Lower lobe of right lung (tissue), 2 donors: ENCODE measurements around the gene CPEB1. TPM values are rescaled to one million over a fixed set of nuclear protein-coding genes. Genes with fewer than 3 reads are reported as not detected.

ENCODE experiments used
- ATAC-seq, 2 donors: fragments of 200-7000 bp; cut with Tn5 transposase; one replicate each; pipeline ENCODE4 v1.9.1; 2020 to 2022; ENCODE audit warnings: mild to moderate bottlenecking in 2 of 2, moderate library complexity in 2 of 2
- DNase-seq: peaks from one replicate; pipeline ENCODE4 v3.0.0-alpha.2; 2020
- H3K27ac ChIP-seq: fragments of 200-600 bp; one replicate; pipeline ENCODE4 v1.8.0; 2022
- H3K27me3 ChIP-seq: fragments of 200-600 bp; one replicate; pipeline ENCODE4 v1.8.0; 2022; ENCODE audit warnings: low read depth
- H3K36me3 ChIP-seq: fragments of 200-600 bp; one replicate; pipeline ENCODE4 v1.8.0; 2022; ENCODE audit warnings: mild to moderate bottlenecking
- H3K4me1 ChIP-seq: fragments of 200-600 bp; one replicate; pipeline ENCODE4 v1.8.0; 2022
- H3K4me3 ChIP-seq: fragments of 200-600 bp; one replicate; pipeline ENCODE4 v1.8.0; 2022; ENCODE audit warnings: mild to moderate bottlenecking
- H3K9me3 ChIP-seq: fragments of 200-600 bp; one replicate; pipeline ENCODE4 v1.8.0; 2022
- intact Hi-C: fragments of 100-400 bp; cut with DNase I; formaldehyde crosslinking; loops from one replicate; pipeline ENCODE4 v1.11.0; 2022
- total RNA-seq: library from RNA; stranded (reverse); fragmentation: NEBNext Ultra II Directional; extraction: Animal tissue kit (Norgen Biotek cat#: 25700); gene quantifications from one replicate; pipeline ENCODE4 v1.2.1, GENCODE V29; 2021
- TF ChIP-seq, protein P1 (sequence below): fragments of 200-600 bp; IDR thresholded peaks from one replicate; pipeline ENCODE4 v1.8.0; 2022; ENCODE audit warnings: antibody characterized with exemption, mild to moderate bottlenecking
- donor health status: DM: no; HTN: yes; CAD: no; lungs with severe emphysema.

The CPEB1 gene
- total RNA-seq, 1 donor from 2014 or later = 2.7 TPM

DNA sequence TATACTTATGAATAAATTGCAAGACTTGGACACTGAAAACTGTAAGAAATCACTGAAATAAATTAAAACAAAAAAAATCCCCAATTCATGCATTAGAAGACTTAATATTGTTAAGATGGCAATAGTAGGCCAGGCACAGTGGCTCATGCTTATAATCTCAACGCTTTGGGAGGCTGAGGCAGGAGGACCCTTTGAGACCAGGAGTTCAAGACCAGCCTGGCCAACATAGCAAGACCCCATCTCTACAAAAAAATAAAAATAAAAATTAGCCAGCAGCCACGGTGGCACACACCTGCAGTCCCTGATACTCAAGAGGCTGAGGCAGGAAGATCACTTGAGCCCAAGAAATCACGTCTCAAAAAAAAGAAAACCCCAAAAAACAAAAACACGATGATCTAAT is 35.8 kb downstream of the CPEB1 start:
- Histone ChIP-seq H3K36me3 (no peaks in the 10 kb centered on the region), H3K27ac (no peak overlapping the region), H3K4me3 (no peak overlapping the region), H3K27me3 (no peaks in the 10 kb centered on the region), H3K4me1 (no peaks in the 10 kb centered on the region), H3K9me3 (no peaks in the 10 kb centered on the region)
- DNase-seq (no peak), ATAC-seq (no peak)
- TF ChIP-seq, protein P1, sequence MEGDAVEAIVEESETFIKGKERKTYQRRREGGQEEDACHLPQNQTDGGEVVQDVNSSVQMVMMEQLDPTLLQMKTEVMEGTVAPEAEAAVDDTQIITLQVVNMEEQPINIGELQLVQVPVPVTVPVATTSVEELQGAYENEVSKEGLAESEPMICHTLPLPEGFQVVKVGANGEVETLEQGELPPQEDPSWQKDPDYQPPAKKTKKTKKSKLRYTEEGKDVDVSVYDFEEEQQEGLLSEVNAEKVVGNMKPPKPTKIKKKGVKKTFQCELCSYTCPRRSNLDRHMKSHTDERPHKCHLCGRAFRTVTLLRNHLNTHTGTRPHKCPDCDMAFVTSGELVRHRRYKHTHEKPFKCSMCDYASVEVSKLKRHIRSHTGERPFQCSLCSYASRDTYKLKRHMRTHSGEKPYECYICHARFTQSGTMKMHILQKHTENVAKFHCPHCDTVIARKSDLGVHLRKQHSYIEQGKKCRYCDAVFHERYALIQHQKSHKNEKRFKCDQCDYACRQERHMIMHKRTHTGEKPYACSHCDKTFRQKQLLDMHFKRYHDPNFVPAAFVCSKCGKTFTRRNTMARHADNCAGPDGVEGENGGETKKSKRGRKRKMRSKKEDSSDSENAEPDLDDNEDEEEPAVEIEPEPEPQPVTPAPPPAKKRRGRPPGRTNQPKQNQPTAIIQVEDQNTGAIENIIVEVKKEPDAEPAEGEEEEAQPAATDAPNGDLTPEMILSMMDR = no peak
- intact Hi-C loops = no loop called here

DNA sequence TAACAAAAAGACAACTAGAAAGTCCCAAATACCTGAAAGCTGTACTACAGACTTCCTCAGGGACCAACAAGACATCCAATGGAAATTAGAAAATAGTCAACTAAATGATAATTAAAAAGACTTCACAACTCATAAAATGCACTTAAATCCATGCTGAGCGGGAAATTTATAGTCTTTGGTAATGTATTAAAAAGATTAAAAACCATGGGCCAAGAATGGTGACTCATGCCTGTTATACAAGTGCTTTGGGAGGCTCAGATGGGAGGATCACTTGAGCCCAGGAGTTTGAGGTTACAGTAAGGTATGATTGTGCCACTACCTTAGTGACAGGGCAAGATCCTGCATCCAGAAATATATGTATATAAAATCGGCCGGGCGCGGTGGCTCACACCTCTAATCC is 45.0 kb downstream of the CPEB1 start:
- H3K27ac ChIP-seq = no peak overlapping the region
- TF ChIP-seq, protein P1 = no peak
- DNase-seq (no peak), ATAC-seq (no peak)
- no peaks in the 10 kb centered on the region for H3K36me3 ChIP-seq
- H3K9me3 ChIP-seq = no peaks in the 10 kb centered on the region
- H3K4me1 ChIP-seq = no peaks in the 10 kb centered on the region
- no peaks in the 10 kb centered on the region for H3K27me3 ChIP-seq
- no peak overlapping the region for H3K4me3 ChIP-seq
- intact Hi-C loops = no loop called here

DNA sequence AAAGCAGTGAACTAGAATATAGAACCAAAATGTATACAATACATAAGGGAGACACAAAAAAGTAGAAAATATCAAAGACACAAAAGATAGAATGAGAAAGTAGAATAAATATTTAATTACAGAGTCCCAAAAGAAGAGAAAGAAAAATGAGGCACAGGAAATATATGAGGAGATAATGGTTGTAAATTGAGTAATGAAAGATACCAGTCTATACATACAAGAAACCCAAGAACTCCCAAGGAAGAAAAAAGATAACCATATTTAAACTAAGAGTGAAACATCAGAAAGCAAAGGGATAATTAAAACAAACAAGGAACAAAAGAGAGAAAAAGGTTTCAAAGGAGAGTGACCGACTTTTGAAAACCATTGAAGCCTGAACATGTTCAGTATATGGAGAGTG is 47.3 kb downstream of the CPEB1 start:
- no peaks in the 10 kb centered on the region for H3K9me3 ChIP-seq
- H3K4me1 ChIP-seq = no peaks in the 10 kb centered on the region
- H3K36me3 ChIP-seq = no peaks in the 10 kb centered on the region
- no peak overlapping the region for H3K27ac ChIP-seq
- H3K4me3 ChIP-seq = no peak overlapping the region
- H3K27me3 ChIP-seq = no peaks in the 10 kb centered on the region
- no peak for ATAC-seq
- intact Hi-C loops = no loop called here
- TF ChIP-seq, protein P1 = no peak
- no peak for DNase-seq

DNA sequence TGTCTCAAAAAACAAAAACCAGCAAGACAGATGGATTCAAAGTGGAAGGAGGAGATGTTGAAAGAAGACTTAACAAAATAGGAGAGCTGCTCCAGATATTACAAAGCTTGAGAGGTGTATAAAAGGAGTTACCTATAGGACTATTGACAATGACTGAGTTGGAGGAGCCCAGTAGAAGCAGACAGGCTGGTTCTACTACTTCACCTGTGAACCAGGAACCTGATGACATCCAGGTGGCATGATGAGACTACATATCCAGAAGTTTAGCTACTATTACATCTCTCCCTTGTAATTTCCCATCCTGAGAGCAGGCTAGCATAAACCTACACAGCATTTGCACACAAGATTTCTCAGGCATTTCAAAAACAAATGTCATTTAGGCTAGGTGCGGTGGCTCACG is 49.3 kb downstream of the CPEB1 start:
- Histone ChIP-seq H3K27me3 (no peaks in the 10 kb centered on the region), H3K36me3 (no peaks in the 10 kb centered on the region), H3K9me3 (no peaks in the 10 kb centered on the region), H3K4me1 (no peaks in the 10 kb centered on the region), H3K27ac (no peak overlapping the region), H3K4me3 (no peak overlapping the region)
- DNase-seq (no peak), ATAC-seq (no peak)
- TF ChIP-seq, protein P1 = no peak
- intact Hi-C loops = no loop called here

DNA sequence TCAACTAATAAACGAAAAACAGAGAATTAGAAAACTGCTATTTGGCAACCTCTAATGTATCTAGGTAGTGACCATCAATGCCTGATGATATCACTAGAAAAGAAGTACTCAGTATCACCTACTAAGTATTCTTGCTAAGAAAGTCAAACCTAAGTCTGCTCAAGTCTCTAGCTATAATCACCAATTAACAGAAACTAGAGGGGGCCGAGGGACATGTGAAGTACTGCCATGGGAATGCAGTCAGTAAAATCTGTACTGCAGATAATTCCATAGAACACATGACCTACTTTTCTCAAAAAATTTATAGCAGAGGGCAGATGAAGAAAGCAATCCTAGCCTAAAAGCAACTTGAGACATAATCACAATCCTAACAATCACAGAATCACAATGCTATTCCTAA is 51.4 kb downstream of the CPEB1 start:
- H3K27me3 ChIP-seq = peaks cover 6% of the 10 kb centered on the region
- TF ChIP-seq, protein P1 = no peak
- no peaks in the 10 kb centered on the region for H3K9me3 ChIP-seq
- H3K36me3 ChIP-seq = no peaks in the 10 kb centered on the region
- no peaks in the 10 kb centered on the region for H3K4me1 ChIP-seq
- DNase-seq (no peak), ATAC-seq (no peak)
- no peak overlapping the region for H3K4me3 ChIP-seq
- no peak overlapping the region for H3K27ac ChIP-seq
- intact Hi-C loops = no loop called here

DNA sequence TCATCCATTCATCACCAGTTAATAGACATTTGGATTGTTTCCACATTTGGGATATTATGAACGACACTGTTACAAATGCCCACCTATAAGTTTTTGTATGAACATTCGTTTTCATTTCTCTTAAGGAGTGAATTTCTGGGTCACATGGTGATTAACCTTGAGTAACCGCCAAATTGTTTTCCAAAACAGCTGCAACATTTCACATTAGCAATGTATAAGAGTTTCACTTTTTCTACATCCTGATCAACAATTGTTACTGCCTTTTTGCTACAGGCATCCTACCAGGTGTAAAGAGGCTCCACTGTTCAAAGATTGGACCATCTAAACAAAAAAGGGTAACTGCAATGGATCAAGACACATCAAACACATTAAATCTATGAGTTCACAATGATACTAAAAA is 52.0 kb downstream of the CPEB1 start:
- no peaks in the 10 kb centered on the region for H3K9me3 ChIP-seq
- no peak overlapping the region for H3K4me3 ChIP-seq
- no peaks in the 10 kb centered on the region for H3K36me3 ChIP-seq
- intact Hi-C loops = no loop called here
- DNase-seq (no peak), ATAC-seq (no peak)
- peaks cover 6% of the 10 kb centered on the region for H3K27me3 ChIP-seq
- H3K4me1 ChIP-seq = no peaks in the 10 kb centered on the region
- TF ChIP-seq, protein P1 = no peak
- H3K27ac ChIP-seq = no peak overlapping the region
